Body of pancreas (tissue), 4 donors: Measurements from ENCODE around the gene PLEKHA7.

ENCODE experiments used
- CTCF ChIP-seq, 7 experiments: fragments of 450-650 bp in 4 of 7; fragments of 200-600 bp in 3 of 7; sonication (generic) in 3 of 7; IDR thresholded peaks; one replicate each; pipeline ENCODE4 v1.5.1; 2016 to 2019; ENCODE audit warnings: antibody characterized with exemption in 7 of 7
- POLR2A ChIP-seq, 3 donors: fragments of 450-650 bp; IDR thresholded peaks; one replicate each; pipeline ENCODE4 v1.6.1; 2016; ENCODE audit warnings: antibody characterized with exemption in 3 of 3, mild to moderate bottlenecking in 2 of 3

GRCh38 chr11:16860617-16861016 lies 153.6 kb downstream of the PLEKHA7 start:
- no peak for TF ChIP-seq POLR2A (IDR thresholded peaks at IDR 0.05)
- TF ChIP-seq CTCF (IDR thresholded peaks at IDR 0.05) = no peak
